GM12878 (cell line): ENCODE data around the gene PAK3. TPM values are rescaled to one million over a fixed set of nuclear protein-coding genes. Genes with fewer than 3 reads are reported as not detected.

Experiments used
- ATAC-seq: fragments of 200-7000 bp; cut with Tn5 transposase; 3 replicates; pipeline ENCODE4 v1.9.1; 2020; ENCODE audit warnings: mild to moderate bottlenecking, moderate library complexity
- BruUV-seq: library from RNA; stranded (reverse); fragments of 400-500 nt; replicated peaks from 2 replicates; lab custom pipeline; 2021; lab: Mats Ljungman, UMichigan
- CTCF ChIA-PET: fragments of 300-600 bp; sonication (Branson Sonifier 250); formaldehyde crosslinking; extraction: SDS; loops from one replicate; lab custom pipeline; 2021; ENCODE audit warnings: inconsistent platforms; lab: Yijun Ruan, JAX
- POLR2A ChIA-PET: fragments of 350-600 bp; formaldehyde crosslinking; extraction: SDS; loops from one replicate; lab custom pipeline; 2021; ENCODE audit warnings: inconsistent platforms; lab: Charles Lee
- RAD21 ChIA-PET: fragments of 300-600 bp; sonication (Branson Sonifier 250); formaldehyde crosslinking; loops from one replicate; lab custom pipeline; 2023; ENCODE audit warnings: antibody characterized with exemption; ENCODE audit not compliant: unreplicated experiment; lab: Charles Lee
- SMC1A ChIA-PET: fragments of 300-600 bp; sonication (Branson Sonifier 250); formaldehyde crosslinking; loops from one replicate; lab custom pipeline; 2023; ENCODE audit not compliant: unreplicated experiment, uncharacterized antibody; lab: Charles Lee
- DNase-seq: peaks from one replicate; pipeline ENCODE4 v3.0.0-alpha.2; 2011; ENCODE audit warnings: low read depth, low spot score
- FAIRE-seq: peaks from 3 replicates; lab custom pipeline; 2011; peaks lifted over from hg19 to GRCh38; lab: Jason Lieb, UNC
- H2AFZ ChIP-seq: 2 replicates; pipeline ENCODE4 v1.6.0; 2011; ENCODE audit warnings: low read depth, low read length, control low read depth; ENCODE audit not compliant: control insufficient read depth
- H3K27ac ChIP-seq: 2 replicates; pipeline ENCODE4 v1.5.1; 2011; ENCODE audit warnings: control low read depth; ENCODE audit not compliant: control insufficient read depth, insufficient read depth
- H3K27me3 ChIP-seq, 2 experiments: replicated peaks in 1 of 2; 2 replicates each; pipeline versions ENCODE4 v1.6.0 to v1.6.1; 2011; ENCODE audit warnings: low read length in 1 of 2; ENCODE audit not compliant: control insufficient read depth in 2 of 2, insufficient read depth in 2 of 2
- H3K36me3 ChIP-seq, 2 experiments: 2 replicates each; pipeline ENCODE4 v1.5.1; 2011; ENCODE audit warnings: low read length in 1 of 2; ENCODE audit not compliant: control insufficient read depth in 2 of 2, insufficient read depth in 2 of 2
- H3K4me1 ChIP-seq: 2 replicates; pipeline ENCODE4 v1.6.1; 2011; ENCODE audit warnings: mild to moderate bottlenecking, low read length, moderate library complexity, mixed read lengths; ENCODE audit not compliant: control insufficient read depth, insufficient read depth
- H3K4me2 ChIP-seq: 2 replicates; pipeline ENCODE4 v1.6.0; 2011; ENCODE audit warnings: control low read depth; ENCODE audit not compliant: control insufficient read depth, insufficient read depth
- H3K4me3 ChIP-seq: fragments of 200-600 bp; sonication (generic); 2 replicates; pipeline ENCODE4 v1.5.1; 2016
- H3K79me2 ChIP-seq: 2 replicates; pipeline ENCODE4 v1.6.0; 2011; ENCODE audit warnings: low read length; ENCODE audit not compliant: control insufficient read depth, insufficient read depth
- H3K9ac ChIP-seq: 2 replicates; pipeline ENCODE4 v1.8.0; 2011; ENCODE audit warnings: low read length, control low read depth, mixed read lengths; ENCODE audit not compliant: control insufficient read depth, insufficient read depth
- H3K9me3 ChIP-seq: replicated peaks from 3 replicates; pipeline ENCODE4 v1.5.1; 2011; ENCODE audit warnings: mild to moderate bottlenecking, low read length; ENCODE audit not compliant: control insufficient read depth, insufficient read depth
- H4K20me1 ChIP-seq: 2 replicates; pipeline ENCODE4 v1.6.0; 2011; ENCODE audit not compliant: control insufficient read depth, insufficient read depth
- BCL11A ChIP-seq: IDR thresholded peaks from 2 replicates; pipeline ENCODE4 v1.6.1; 2011; ENCODE audit warnings: low read depth, low read length
- CHD2 ChIP-seq: IDR thresholded peaks from 2 replicates; pipeline ENCODE4 v1.6.1; 2011; ENCODE audit warnings: low read depth, low read length, improper control_type of control experiment, borderline replicate concordance
- ETV6 ChIP-seq, 2 experiments: fragments of 450-650 bp in 1 of 2; IDR thresholded peaks in 1 of 2; conservative IDR thresholded peaks in 1 of 2; 2 replicates each; pipeline ENCODE4 v1.6.1; 2014; ENCODE audit warnings: antibody characterized with exemption in 1 of 2, borderline replicate concordance in 1 of 2, low read depth in 1 of 2, mild to moderate bottlenecking in 1 of 2, moderate library complexity in 1 of 2
- HDGF ChIP-seq: fragments of 450-650 bp; IDR thresholded peaks from 2 replicates; pipeline ENCODE4 v1.6.1; 2016; ENCODE audit warnings: antibody characterized with exemption
- MYC ChIP-seq: IDR thresholded peaks from 2 replicates; pipeline ENCODE4 v1.6.1; 2011; ENCODE audit warnings: mild to moderate bottlenecking, low read length, moderate library complexity, inconsistent platforms; ENCODE audit not compliant: insufficient read depth, insufficient replicate concordance, insufficient read length, severe bottlenecking
- PBX3 ChIP-seq: IDR thresholded peaks from 2 replicates; pipeline ENCODE4 v1.6.1; 2011; ENCODE audit warnings: mild to moderate bottlenecking, low read depth, low read length, moderate library complexity; ENCODE audit not compliant: insufficient replicate concordance
- POLR2AphosphoS5 ChIP-seq: IDR thresholded peaks from 2 replicates; pipeline ENCODE4 v1.6.1; 2011; ENCODE audit warnings: mild to moderate bottlenecking, low read length, inconsistent platforms
- POU2F2 ChIP-seq: IDR thresholded peaks from 3 replicates; pipeline ENCODE4 v1.6.1; 2011; ENCODE audit warnings: low read depth, mild to moderate bottlenecking, low read length, borderline replicate concordance
- RB1 ChIP-seq: fragments of 450-650 bp; formaldehyde crosslinking; IDR thresholded peaks from 2 replicates; pipeline ENCODE4 v1.6.1; 2017; ENCODE audit warnings: mild to moderate bottlenecking, borderline replicate concordance
- SREBF2 ChIP-seq: IDR thresholded peaks from 2 replicates; pipeline ENCODE4 v1.6.1; 2012; ENCODE audit warnings: mild to moderate bottlenecking, low read length
- ZNF207 ChIP-seq: fragments of 450-650 bp; IDR thresholded peaks from 2 replicates; pipeline ENCODE4 v1.6.1; 2014; ENCODE audit warnings: antibody characterized with exemption, mild to moderate bottlenecking, borderline replicate concordance
- ZNF622 ChIP-seq: fragments of 450-650 bp; IDR thresholded peaks from 2 replicates; pipeline ENCODE4 v1.6.1; 2017; ENCODE audit warnings: mild to moderate bottlenecking, inconsistent platforms
- WGBS: methylation state at CpG from one replicate; pipeline ENCODE4 v1.1.6; 2016; ENCODE audit warnings: low lambda C conversion rate; ENCODE audit not compliant: insufficient replicate concordance, insufficient coverage; ENCODE audit errors: missing lambda C conversion rate; 5-methylcytosine and 5-hydroxymethylcytosine counted together
- in situ Hi-C: fragments of 300-500 bp; cut with MboI; formaldehyde crosslinking; loops from 9 replicates; pipeline ENCODE4 v1.14.3; 2018; ENCODE audit warnings: mixed read lengths
- intact Hi-C: fragments of 100-400 bp; cut with micrococcal nuclease; formaldehyde crosslinking; loops from one replicate; pipeline ENCODE4 v1.14.2; 2022; ENCODE audit not compliant: unreplicated experiment
- polyA plus RNA-seq, 11 experiments: library from polyadenylated mRNA; depleted of rRNA in 4 of 11; unstranded in 6 of 11; stranded (reverse) in 5 of 11; fragments of >200 nt; fragmentation: Nextera tagmentation in 4 of 11; fragmentation: Illumina TruSeq in 1 of 11; extraction: Ambion mirVana in 4 of 11; extraction: Trizol in 1 of 11; gene quantifications; 1 replicate in 1 of 11; 2 replicates in 10 of 11; pipeline versions ENCODE4 v1.2.1 to v1.2.3, GENCODE V29; 2011 to 2016; ENCODE audit warnings: inconsistent platforms in 2 of 11, missing spikeins in 2 of 11, low read depth in 1 of 11
- total RNA-seq, 4 experiments: library from RNA; depleted of rRNA in 3 of 4; stranded (reverse); fragments of >200 nt in 3 of 4; fragmentation: Illumina TruSeq in 1 of 4; extraction: Trizol in 1 of 4; gene quantifications; 2 replicates each; pipeline versions ENCODE4 v1.2.1 to v1.2.3, GENCODE V29; 2013 to 2021
- TF ChIP-seq, protein P1 (sequence below): fragments of 450-650 bp; IDR thresholded peaks from 2 replicates; pipeline ENCODE4 v1.6.1; 2018; ENCODE audit warnings: borderline replicate concordance, mild to moderate bottlenecking; ENCODE audit not compliant: partially characterized antibody
- TF ChIP-seq, protein P2 (sequence below): fragments of 150-350 bp; IDR thresholded peaks from 2 replicates; pipeline ENCODE4 v1.6.1; 2014; ENCODE audit warnings: mild to moderate bottlenecking, low read depth, low read length
- TF ChIP-seq, protein P3 (sequence below): fragments of 450-650 bp; IDR thresholded peaks from 2 replicates; pipeline ENCODE4 v1.6.1; 2016; ENCODE audit warnings: mild to moderate bottlenecking

Gene PAK3
- total and polyA plus RNA-seq, 10 of the 15 experiments (the other 5 are each of a cell fraction or from before 2014, with no cell fraction given): 0.02 to 0.10 (median 0.04) TPM; not detected in 6

- Histone ChIP-seq H3K9me3 (no peaks in the 10 kb centered on the region), H3K27me3 (peaks cover 0 to 1% of the 10 kb centered on the region in 2 experiments; a peak in 1 of 4 replicates), H3K4me2 (no peak overlapping the region), H3K79me2 (no peaks in the 10 kb centered on the region), H3K9ac (no peak overlapping the region), H4K20me1 (no peaks in the 10 kb centered on the region), H3K27ac (no peak overlapping the region), H2AFZ (no peak overlapping the region), H3K4me3 (no peak overlapping the region), H3K4me1 (no peaks in the 10 kb centered on the region), H3K36me3 (no peaks in the 10 kb centered on the region)
- ChIA-PET CTCF (no interaction called here), POLR2A (interaction anchor here (0.7 kb wide), 1 partner anchor 149 kb away, joined by 7 read pairs; no protein-coding TSS in a partner anchor), RAD21 (no interaction called here), SMC1A (no interaction called here)
- ATAC-seq (no peak), FAIRE-seq (no peak), DNase-seq (no peak)
- BruUV-seq: no TSS peak
- in situ Hi-C loops (no loop called here), intact Hi-C loops (no loop called here)
- WGBS: 34% methylated on average over 2 of the region's 2 CpGs
- TF ChIP-seq ETV6 (conservative IDR thresholded peaks at IDR 0.05 in 1 of 2, IDR thresholded peaks at IDR 0.05 in 1 of 2; ENCODE audit: borderline replicate concordance in 1 of 2, low read depth in 1 of 2): no peak
- TF ChIP-seq BCL11A: no peak
- TF ChIP-seq, protein P1, sequence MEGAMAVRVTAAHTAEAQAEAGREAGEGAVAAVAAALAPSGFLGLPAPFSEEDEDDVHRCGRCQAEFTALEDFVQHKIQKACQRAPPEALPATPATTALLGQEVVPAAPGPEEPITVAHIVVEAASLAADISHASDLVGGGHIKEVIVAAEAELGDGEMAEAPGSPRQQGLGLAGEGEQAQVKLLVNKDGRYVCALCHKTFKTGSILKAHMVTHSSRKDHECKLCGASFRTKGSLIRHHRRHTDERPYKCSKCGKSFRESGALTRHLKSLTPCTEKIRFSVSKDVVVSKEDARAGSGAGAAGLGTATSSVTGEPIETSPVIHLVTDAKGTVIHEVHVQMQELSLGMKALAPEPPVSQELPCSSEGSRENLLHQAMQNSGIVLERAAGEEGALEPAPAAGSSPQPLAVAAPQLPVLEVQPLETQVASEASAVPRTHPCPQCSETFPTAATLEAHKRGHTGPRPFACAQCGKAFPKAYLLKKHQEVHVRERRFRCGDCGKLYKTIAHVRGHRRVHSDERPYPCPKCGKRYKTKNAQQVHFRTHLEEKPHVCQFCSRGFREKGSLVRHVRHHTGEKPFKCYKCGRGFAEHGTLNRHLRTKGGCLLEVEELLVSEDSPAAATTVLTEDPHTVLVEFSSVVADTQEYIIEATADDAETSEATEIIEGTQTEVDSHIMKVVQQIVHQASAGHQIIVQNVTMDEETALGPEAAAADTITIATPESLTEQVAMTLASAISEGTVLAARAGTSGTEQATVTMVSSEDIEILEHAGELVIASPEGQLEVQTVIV: no peak
- TF ChIP-seq POU2F2: no peak
- no peak for TF ChIP-seq RB1
- TF ChIP-seq, protein P2, sequence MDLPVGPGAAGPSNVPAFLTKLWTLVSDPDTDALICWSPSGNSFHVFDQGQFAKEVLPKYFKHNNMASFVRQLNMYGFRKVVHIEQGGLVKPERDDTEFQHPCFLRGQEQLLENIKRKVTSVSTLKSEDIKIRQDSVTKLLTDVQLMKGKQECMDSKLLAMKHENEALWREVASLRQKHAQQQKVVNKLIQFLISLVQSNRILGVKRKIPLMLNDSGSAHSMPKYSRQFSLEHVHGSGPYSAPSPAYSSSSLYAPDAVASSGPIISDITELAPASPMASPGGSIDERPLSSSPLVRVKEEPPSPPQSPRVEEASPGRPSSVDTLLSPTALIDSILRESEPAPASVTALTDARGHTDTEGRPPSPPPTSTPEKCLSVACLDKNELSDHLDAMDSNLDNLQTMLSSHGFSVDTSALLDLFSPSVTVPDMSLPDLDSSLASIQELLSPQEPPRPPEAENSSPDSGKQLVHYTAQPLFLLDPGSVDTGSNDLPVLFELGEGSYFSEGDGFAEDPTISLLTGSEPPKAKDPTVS: no peak
- TF ChIP-seq HDGF: no peak
- TF ChIP-seq SREBF2: no peak
- no peak for TF ChIP-seq ZNF622
- TF ChIP-seq POLR2AphosphoS5: no peak
- no peak for TF ChIP-seq PBX3
- no peak for TF ChIP-seq MYC
- TF ChIP-seq CHD2: no peak
- TF ChIP-seq, protein P3, sequence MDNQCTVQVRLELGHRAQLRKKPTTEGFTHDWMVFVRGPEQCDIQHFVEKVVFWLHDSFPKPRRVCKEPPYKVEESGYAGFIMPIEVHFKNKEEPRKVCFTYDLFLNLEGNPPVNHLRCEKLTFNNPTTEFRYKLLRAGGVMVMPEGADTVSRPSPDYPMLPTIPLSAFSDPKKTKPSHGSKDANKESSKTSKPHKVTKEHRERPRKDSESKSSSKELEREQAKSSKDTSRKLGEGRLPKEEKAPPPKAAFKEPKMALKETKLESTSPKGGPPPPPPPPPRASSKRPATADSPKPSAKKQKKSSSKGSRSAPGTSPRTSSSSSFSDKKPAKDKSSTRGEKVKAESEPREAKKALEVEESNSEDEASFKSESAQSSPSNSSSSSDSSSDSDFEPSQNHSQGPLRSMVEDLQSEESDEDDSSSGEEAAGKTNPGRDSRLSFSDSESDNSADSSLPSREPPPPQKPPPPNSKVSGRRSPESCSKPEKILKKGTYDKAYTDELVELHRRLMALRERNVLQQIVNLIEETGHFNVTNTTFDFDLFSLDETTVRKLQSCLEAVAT: no peak
- no peak for TF ChIP-seq ZNF207
These were observed 169.5 kb downstream of the PAK3 start for GRCh38 chrX:111265486-111265885.
